Adrenal gland (tissue), 12 donors: ENCODE results near the gene EVI5L. TPM values are rescaled to one million over a fixed set of nuclear protein-coding genes. Genes with fewer than 3 reads are reported as not detected.

ENCODE experiments used
- DNase-seq, 7 donors: peaks; one replicate each; pipeline ENCODE4 v3.0.0-alpha.2; 2019 to 2020
- H3K27ac ChIP-seq, 5 donors: fragments of 200-600 bp; sonication (generic) in 4 of 5; 1 replicate in 3 of 5; 2 replicates in 2 of 5; pipeline versions ENCODE4 v1.5.1 to v1.8.0; 2016 to 2020; ENCODE audit warnings: mild to moderate bottlenecking in 1 of 5
- H3K27me3 ChIP-seq: fragments of 200-600 bp; 2 replicates; pipeline ENCODE4 v1.8.0; 2021
- H3K36me3 ChIP-seq, 2 donors: fragments of 200-600 bp; replicated peaks in 1 of 2; 1 replicate in 1 of 2; 2 replicates in 1 of 2; pipeline versions ENCODE4 v1.5.1 to v1.8.0; 2018 to 2022
- H3K4me1 ChIP-seq, 2 donors: fragments of 200-600 bp; replicated peaks in 1 of 2; 1 replicate in 1 of 2; 2 replicates in 1 of 2; pipeline versions ENCODE4 v1.5.1 to v1.8.0; 2018 to 2021
- H3K4me3 ChIP-seq, 4 donors: fragments of 200-600 bp; sonication (generic) in 3 of 4; one replicate each; pipeline ENCODE4 v1.5.1; 2016 to 2018
- H3K9me3 ChIP-seq, 3 donors: fragments of 200-600 bp; sonication (generic) in 1 of 3; replicated peaks in 1 of 3; 1 replicate in 2 of 3; 2 replicates in 1 of 3; pipeline versions ENCODE4 v1.5.1 to v1.8.0; 2016 to 2021
- POLR2A ChIP-seq, 2 donors: fragments of 450-650 bp; IDR thresholded peaks; one replicate each; pipeline ENCODE4 v1.6.1; 2017; ENCODE audit warnings: antibody characterized with exemption in 2 of 2, mild to moderate bottlenecking in 2 of 2, moderate library complexity in 1 of 2
- WGBS, 4 donors: extraction: QIAGEN DNeasy Blood & Tissue Kit in 2 of 4; methylation state at CpG; one replicate each; pipeline versions ENCODE4 v1.1.5 to v1.1.7; 2013 to 2017; 5-methylcytosine and 5-hydroxymethylcytosine counted together
- intact Hi-C, 2 donors: fragments of 100-400 bp; cut with DNase I; formaldehyde crosslinking; loops; one replicate each; pipeline versions ENCODE4 v1.14.1 to v1.15.0; 2022 to 2023
- polyA plus RNA-seq, 3 donors: library from polyadenylated mRNA; stranded (reverse); fragments of 200-250 nt in 2 of 3; fragments of 350-450 nt in 1 of 3; fragmentation: Illumina TruSeq in 1 of 3; extraction: RNeasy Lipid Tissue Mini Kit (QIAGEN cat#74804) in 1 of 3; gene quantifications; one replicate each; pipeline ENCODE4 v1.2.3, GENCODE V29; 2013 to 2014
- total RNA-seq, 9 donors: library from RNA; depleted of rRNA in 4 of 9; stranded (reverse); fragments of >200 nt in 4 of 9; fragments of 120-200 nt in 1 of 9; fragmentation: NEBNext Ultra II Directional in 1 of 9; extraction: Animal tissue kit (Norgen Biotek cat#: 25700) in 1 of 9; gene quantifications; one replicate each; pipeline versions ENCODE4 v1.1.0 to v1.2.4, GENCODE V29; 2013 to 2023
- TF ChIP-seq, protein P1 (sequence below), 6 experiments: fragments of 450-650 bp in 4 of 6; fragments of 200-600 bp in 2 of 6; sonication (generic) in 1 of 6; IDR thresholded peaks; 1 replicate in 5 of 6; 2 replicates in 1 of 6; pipeline versions ENCODE4 v1.5.1 to v1.8.0; 2016 to 2021; ENCODE audit warnings: antibody characterized with exemption in 6 of 6, mild to moderate bottlenecking in 2 of 6, moderate library complexity in 1 of 6
- donor health status: healthy with polysubstance abuse.
- donor health status: Bipolar disorder and iron deficiency.
- donor health status: DM: yes; HTN: yes; CAD: no.
- donor health status: DM: no; HTN: no; CAD: no.
- donor health status: DM: no; HTN: no; CAD: no.
- donor health status: DM: yes; HTN: yes; CAD: no.

The EVI5L gene
- total and polyA plus RNA-seq, 12 donors: 8.8 to 22.2 (median 20.5) TPM

DNA sequence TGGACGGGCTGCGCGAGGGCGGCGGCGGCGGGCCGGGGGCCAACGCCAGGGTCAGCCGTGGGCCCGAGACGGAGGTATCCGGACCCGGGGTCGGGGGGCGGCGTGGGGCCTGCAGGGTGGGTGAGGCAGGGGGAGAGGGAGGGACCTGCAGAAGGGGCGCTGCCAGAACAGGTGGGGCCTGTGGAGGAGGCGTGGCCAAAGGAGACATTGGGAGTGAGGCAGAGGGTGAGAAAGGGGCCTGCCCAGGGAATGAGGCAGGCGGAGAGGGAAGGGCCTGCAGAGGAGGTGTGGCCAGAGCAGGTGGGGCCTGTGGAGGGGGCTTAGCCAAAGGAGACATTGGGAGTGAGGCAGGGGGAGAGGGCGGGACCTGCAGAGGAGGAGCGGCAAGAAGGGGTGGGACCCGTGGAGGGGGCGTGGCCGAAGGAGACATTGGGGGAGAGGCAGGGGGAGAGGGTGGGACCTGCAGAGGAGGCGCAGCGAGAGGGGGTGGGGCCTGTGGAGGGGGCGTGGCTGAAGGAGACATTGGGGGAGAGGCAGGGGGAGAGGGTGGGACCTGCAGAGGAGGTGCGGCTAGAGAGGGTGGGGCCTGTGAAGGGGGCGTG is 40.0 kb downstream of the EVI5L start:
- no peaks in the 10 kb centered on the region for H3K9me3 ChIP-seq
- no peak for TF ChIP-seq POLR2A (IDR thresholded peaks at IDR 0.05)
- TF ChIP-seq, protein P1, sequence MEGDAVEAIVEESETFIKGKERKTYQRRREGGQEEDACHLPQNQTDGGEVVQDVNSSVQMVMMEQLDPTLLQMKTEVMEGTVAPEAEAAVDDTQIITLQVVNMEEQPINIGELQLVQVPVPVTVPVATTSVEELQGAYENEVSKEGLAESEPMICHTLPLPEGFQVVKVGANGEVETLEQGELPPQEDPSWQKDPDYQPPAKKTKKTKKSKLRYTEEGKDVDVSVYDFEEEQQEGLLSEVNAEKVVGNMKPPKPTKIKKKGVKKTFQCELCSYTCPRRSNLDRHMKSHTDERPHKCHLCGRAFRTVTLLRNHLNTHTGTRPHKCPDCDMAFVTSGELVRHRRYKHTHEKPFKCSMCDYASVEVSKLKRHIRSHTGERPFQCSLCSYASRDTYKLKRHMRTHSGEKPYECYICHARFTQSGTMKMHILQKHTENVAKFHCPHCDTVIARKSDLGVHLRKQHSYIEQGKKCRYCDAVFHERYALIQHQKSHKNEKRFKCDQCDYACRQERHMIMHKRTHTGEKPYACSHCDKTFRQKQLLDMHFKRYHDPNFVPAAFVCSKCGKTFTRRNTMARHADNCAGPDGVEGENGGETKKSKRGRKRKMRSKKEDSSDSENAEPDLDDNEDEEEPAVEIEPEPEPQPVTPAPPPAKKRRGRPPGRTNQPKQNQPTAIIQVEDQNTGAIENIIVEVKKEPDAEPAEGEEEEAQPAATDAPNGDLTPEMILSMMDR (IDR thresholded peaks at IDR 0.05): no peak
- no peaks in the 10 kb centered on the region for H3K36me3 ChIP-seq
- H3K27me3 ChIP-seq: peaks cover 24% of the 10 kb centered on the region
- H3K27ac ChIP-seq: peak overlapping the region; percentile 73 to 99 (median 82)
- DNase-seq: peak; percentile 85 to 97 (median 94)
- intact Hi-C loops: no loop called here
- H3K4me1 ChIP-seq: peaks cover 18 to 31% of the 10 kb centered on the region in 2 donors
- peak overlapping the region in 1 of 4 donors; percentile 65 for H3K4me3 ChIP-seq
- 10 to 23% (median 11%) methylated on average over 15 to 30 of the region's 30 CpGs for WGBS, 4 donors

DNA sequence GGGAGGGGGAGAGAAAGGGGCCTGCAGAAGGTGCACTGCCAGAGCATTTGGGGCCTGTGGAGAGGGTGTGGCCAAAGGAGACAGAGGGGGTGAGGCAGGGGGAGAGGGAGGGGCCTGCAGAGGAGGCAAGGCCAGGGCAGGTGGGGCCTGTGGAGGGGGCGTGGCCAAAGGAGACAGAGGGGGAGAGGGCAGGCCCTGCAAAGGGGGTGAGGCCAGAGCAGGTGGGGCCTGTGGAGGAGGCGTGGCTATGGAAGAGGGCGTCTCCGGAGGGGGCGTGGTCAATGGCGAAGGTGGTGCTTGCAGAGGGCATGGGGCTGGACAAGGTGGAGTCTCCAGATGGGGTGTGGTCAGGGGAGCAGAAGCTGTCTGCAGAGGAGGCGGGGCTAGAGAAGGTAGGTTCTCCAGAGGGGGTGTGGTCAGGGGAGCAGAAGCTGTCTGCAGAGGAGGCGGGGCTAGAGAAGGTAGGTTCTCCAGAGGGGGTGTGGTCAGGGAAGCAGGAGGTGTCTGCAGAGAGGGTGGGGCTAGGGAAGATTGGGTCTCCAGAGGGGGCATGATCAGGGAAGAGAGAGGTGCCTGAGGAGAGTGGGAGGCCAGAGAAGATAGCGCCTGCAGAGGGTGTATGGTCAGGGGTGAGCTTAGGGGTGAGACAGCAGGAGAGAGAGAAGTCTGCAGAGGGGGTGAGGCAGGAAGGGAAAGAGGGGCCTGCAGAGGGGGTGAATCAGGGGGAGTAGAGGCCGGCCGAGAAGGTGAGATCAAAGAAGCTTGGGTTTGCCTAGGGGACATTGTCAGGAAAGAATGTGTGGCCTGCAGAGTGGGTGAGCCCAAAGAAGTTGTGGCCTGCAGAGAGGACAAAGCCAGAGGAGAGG is 40.8 kb downstream of the EVI5L start:
- WGBS, 4 donors: 43 to 51% (median 47%) methylated on average over 11 of the region's 11 CpGs
- DNase-seq: peak; percentile 89 to 98 (median 96)
- no peaks in the 10 kb centered on the region for H3K9me3 ChIP-seq
- no peak for TF ChIP-seq POLR2A (IDR thresholded peaks at IDR 0.05)
- TF ChIP-seq, protein P1 (IDR thresholded peaks at IDR 0.05): no peak
- H3K4me3 ChIP-seq: no peak overlapping the region
- H3K27ac ChIP-seq: peak overlapping the region in 4 of 5 donors; percentile 52 to 73 (median 65)
- intact Hi-C loops: no loop called here
- H3K4me1 ChIP-seq: peaks cover 18 to 31% of the 10 kb centered on the region in 2 donors
- peaks cover 29% of the 10 kb centered on the region for H3K27me3 ChIP-seq
- no peaks in the 10 kb centered on the region for H3K36me3 ChIP-seq

DNA sequence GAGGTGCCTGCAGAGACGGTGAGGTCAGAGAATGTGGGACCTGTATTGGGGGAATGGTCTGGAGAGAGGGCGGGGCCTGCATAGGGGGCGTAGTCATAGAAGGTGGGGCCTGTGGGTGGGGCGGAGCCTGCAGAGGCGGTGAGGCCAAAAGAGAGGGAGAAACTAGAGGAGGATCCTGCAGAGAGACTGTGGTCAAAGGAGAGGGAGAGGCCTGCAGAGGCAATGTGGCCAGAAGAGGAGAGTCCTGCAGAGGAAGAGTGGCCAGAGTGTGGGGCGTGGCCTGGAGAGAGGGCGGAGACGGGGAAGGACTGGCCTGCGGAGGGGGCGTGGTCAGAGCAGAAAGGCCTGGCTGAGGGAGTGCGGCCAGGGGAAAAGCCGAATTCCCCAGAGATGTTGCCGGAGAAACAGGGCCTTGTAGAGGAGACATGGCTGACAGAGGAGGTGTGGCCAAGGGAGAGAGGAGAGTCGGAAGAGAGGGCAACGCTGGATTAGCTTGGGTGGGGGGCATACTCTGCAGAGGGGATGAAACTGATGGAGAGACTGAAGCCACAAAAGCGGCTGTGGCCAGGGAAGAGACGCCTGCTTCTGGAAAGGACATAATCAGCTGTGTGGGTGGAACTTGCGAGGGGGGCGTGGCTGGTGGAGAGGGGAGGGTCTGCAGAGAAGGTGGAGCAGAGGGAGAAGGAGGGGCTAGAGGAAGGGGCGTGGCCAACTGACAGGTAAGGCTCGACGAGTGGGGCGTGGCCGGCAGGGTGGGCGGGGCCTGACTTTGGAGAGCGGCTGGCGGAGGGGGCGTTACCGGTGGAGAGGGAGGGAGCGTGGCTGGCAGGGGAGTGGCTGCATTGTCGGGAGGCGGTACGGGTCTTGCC is 41.7 kb downstream of the EVI5L start:
- DNase-seq: peak; percentile 92 to 98 (median 96)
- no peaks in the 10 kb centered on the region for H3K9me3 ChIP-seq
- H3K4me1 ChIP-seq: peaks cover 18 to 31% of the 10 kb centered on the region in 2 donors
- H3K27me3 ChIP-seq: peaks cover 29% of the 10 kb centered on the region
- no peaks in the 10 kb centered on the region for H3K36me3 ChIP-seq
- WGBS, 4 donors: 4 to 8% (median 5%) methylated on average over 33 of the region's 33 CpGs
- H3K4me3 ChIP-seq: no peak overlapping the region
- peak overlapping the region; percentile 52 to 73 (median 60) for H3K27ac ChIP-seq
- intact Hi-C loops: no loop called here
- TF ChIP-seq, protein P1 (IDR thresholded peaks at IDR 0.05): no peak
- TF ChIP-seq POLR2A (IDR thresholded peaks at IDR 0.05): peak in 1 of 2 donors; percentile 71
